Muscle of arm (tissue), 12 donors: ENCODE data around the gene HOXD13. TPM values are rescaled to one million over a fixed set of nuclear protein-coding genes. Genes with fewer than 3 reads are reported as not detected.

Source experiments
- DNase-seq: peaks from one replicate; pipeline ENCODE4 v3.0.0-alpha.2; 2013
- polyA plus RNA-seq, 12 donors: library from polyadenylated mRNA; unstranded; fragments of 120-200 nt; gene quantifications; one replicate each; pipeline ENCODE4 v1.2.1, GENCODE V29; 2013; ENCODE audit not compliant: insufficient read length in 12 of 12

Gene HOXD13
- polyA plus RNA-seq, 12 donors: 0.30 to 2.5 (median 0.63) TPM; not detected in 7

DNA sequence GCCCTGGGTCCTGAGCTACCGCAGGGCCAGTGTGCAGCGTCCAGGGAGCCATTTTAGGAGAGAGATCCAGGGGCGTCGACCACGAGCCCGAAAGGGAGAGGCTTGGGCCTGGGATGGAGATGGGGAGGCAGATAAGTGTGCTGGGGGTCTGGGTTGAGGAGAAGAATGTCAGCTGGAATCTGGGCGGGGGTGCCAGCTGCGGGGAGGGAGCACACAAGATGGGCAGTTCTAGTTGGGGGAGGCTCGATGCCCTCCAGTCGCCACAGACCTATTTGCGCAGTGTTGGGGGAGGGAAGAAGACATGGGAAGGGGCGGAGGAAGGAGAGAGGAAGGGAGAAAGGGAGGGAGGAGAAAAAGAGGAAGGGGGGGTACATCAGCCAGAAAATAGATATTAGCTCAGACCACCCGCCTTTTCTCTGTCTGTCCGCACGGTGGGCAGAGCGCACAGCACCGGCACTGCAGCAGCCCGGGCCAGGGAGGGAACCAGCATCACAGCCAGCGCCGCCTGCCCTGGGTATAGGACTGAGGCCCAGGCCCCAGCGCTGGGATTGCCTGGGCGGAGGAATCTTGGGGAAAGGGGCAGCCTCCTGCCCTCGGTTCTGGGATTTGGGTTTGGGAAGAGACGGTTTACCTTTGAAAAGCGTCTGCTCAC, 12.7 kb downstream of the HOXD13 start:
- DNase-seq: no peak

DNA sequence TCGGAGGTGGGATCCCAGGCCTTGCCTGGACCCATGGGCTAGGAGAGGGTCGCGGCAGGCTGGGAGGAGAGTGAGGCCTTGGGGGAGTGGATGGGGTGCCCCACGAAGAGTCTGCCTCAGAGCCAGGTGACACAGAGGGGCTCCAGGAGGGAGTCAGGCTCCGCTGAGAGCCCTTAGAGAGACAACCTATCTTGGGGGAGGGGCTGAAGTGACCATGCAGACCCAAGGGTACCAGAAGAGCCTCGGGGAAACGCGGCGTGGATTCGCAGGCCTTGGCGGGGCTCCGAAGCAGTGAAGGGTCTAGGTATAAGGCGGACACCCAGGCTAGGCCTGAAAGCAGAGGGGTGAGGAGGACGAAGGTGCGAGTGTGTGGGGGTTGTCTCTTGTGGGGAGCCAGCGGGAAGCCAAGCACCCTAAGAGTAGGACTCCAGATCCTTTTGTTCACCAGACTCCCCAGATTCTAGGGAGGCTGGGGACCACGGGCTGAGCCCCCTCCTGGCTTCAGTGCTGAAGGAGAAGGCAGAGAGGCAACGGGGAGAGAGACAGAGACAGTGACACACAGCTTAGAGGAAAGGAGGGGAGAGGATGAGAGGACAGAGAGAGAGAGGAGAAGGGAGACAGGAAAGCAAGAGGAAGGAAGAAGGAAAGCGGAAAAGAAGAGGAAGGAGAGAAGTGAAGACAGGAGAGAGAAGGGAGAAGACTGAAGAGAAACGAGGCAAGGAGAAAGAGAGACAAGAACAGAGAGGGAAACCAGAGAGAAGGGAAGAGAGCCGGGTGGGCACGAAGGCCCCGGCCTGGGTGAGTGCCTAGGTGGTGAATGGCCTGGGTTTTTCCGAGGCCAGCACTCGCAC, 13.4 kb downstream of the HOXD13 start:
- no peak for DNase-seq

DNA sequence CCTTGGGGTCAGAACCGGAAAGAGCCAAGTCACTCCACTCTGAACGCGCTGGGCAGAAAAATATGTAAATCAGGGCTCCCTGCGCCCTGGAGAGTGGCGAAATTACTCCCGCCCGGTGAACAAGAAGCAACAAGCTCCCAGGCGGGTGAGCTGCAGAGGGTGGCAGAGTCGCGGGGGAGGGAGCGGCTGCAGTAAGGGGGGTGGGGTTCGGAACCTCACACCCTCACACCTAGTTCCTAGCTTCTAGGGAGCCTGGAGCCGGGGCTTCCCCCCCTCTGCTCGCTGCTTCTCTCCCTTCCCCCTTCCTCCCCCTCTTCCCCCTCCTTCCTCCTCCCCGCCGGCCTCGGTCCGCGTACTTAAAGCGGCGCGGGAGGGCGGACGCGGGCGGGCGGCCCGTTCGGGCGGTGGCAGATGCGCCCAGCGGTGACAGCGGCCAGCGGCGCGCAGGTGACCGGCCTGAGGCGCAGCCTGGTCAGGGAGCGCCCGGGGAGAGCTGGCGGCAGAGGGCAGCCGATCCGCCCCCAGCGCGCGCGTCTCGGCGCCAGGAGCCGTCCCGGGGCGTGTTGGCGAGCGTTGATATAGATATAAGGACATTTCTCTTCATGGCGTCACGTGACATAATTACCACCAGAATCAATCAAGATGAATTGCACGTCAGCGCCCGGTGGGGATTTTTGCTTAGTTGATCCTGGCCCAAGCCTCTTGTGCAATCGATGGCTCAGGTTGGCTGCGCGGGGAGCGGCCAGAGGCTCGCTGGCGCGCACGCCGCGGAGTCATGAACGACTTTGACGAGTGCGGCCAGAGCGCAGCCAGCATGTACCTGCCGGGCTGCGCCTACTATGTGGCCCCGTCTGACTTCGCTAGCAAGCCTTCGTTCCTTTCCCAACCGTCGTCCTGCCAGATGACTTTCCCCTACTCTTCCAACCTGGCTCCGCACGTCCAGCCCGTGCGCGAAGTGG, 14.3 kb downstream of the HOXD13 start, which contains the start of gene HOXD11:
HOXD11 (plus strand) TSS at position 700 of the 959 bp plus-strand sequence; CDS start at position 776, 76 bp downstream.
- no peak for DNase-seq

DNA sequence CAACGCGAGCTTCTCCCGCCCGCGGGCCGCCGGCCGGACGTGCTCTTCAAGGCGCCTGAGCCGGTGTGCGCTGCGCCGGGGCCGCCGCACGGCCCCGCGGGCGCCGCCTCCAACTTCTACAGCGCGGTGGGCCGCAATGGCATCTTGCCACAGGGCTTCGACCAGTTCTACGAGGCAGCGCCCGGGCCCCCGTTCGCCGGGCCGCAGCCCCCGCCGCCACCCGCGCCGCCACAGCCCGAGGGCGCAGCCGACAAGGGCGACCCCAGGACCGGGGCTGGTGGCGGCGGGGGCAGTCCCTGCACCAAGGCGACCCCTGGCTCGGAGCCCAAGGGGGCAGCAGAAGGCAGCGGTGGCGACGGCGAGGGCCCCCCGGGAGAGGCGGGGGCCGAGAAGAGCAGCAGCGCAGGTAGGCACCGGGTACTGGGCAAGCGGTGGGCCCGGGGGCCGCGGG, 15.2 kb downstream of the HOXD13 start:
- DNase-seq: no peak

DNA sequence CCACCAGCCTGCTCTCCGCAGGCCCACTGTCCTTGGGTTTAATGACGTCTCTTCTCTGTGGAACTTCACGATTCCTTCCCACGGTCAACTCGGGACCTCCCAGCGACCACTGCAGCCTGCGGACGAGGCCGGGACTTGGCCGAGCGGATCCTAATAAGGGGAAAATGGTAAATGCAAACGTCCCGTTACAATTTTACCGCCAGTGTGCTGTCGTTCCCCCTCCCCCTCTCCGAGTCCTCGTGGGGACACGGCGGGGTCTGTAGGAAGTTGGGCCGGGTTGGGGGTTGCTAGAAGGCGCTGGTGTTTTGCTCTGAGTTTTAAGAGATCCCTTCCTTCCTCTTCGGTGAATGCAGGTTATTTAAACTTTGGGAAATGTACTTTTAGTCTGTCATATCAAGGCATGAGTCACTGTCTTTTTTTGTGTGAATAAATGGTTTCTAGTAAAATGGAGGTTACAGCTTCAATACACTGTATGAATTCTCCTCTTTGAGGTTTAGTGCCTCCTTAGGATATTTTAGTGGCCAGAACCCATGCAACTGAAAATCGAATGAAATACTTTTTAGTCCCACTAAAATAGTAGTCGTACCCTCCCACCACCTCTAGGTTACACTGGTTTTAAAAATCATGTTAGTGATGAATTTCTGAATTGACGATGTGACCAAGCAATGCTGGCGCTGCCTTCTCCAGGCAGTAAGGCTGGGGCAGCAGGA, 16.8 kb downstream of the HOXD13 start:
- DNase-seq: no peak

DNA sequence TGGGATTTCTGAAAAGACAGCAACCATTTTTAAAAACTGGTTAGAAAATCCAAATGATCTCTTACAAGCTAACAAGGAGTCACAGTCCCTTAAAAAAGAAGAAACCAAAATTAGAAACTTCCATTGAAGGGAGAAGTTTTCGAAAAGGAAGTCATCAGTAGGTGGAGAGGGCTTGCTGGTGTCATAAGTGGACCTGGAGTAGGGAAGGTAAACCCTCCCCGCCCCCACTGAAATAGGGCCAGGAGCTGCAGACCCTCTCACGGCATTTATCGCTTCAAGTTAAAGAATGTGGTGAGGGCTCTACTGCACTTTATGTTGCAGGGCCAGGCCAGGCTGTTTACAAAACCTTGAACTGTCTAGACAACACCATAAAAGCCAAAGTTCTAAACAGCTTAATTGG, 17.4 kb downstream of the HOXD13 start:
- no peak for DNase-seq

DNA sequence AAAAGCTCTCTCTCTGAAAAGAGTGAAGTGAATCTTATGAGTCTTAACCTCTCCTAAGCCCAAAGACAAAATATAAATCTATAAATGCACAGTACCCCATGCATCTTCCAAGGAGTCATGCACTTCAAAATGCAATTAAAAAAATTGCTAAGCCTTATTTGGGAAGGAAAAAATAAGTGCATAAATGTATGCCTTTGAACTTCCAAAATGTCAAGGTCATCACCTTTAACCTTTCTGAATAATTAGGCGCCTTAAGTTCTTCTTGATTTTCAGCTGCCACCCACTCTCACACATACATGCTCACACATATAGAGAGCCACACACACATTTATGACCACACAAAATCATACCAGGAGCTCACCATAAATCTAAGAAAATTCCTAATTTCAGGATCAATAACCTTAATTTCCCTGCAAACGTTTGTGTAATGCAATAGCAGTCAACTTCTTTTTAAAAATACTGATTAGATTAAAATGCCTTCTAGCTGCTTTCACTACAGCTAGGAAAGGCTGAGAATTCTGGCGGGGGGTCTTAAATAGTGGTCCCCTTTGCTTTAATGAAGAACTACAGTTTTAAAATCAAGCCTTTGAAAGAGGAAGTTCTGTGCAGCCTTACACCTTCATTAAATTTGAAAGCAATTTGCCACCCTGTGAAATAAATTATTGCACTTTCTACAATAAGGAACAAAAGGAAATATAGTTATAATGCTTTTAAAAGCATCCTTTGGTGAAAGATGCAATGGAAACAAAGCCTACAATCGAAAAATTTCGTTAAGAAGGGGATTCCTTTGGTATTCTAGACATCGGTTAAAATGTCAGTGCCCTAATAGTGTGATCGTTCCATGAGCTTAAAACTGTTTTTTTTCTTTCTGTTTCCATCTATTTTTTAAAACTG, 18.1 kb downstream of the HOXD13 start:
- no peak for DNase-seq

DNA sequence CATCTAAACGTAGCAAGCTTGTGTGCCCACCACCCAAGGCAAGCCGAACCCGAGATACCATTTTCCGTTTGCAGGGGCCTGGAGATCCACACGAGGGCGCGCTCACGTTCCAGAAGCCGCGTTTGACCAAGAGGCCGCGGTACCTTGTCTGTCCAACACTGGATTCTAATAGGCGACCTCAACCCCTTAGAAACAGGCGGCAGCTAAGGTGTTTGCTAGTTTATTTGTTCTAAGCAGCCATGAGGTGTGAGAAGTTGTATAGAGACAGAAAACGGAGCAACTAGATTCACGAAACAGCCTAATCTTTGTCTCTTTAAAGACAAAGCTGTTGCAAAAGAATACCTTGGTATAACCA, 18.8 kb downstream of the HOXD13 start:
- DNase-seq: peak; percentile 81

DNA sequence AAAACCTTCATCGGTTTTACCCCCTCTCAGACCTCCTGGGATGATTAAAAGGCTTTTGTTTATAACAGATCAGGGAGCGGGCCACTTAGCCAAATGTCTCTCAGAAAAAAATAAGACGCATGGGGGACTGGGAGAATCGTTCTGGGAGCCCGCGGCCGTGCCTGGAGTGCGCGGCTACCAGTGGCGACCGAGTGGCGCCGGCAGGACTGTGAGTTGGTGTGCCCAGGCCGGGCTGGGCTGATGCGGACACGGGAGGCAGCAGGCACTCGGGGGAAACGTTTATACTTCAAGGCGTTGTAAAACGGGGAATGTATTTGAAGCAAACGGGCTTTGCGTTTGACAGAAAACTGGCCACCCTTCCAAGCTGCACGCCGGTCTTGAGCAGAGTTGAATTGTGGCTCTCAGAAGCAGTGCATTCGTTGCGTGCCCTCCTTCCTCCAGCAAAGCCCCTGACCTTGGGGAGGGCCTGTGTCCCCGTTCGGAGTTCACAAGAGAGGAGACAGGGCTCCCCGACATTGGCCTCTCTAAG, 19.4 kb downstream of the HOXD13 start:
- no peak for DNase-seq

DNA sequence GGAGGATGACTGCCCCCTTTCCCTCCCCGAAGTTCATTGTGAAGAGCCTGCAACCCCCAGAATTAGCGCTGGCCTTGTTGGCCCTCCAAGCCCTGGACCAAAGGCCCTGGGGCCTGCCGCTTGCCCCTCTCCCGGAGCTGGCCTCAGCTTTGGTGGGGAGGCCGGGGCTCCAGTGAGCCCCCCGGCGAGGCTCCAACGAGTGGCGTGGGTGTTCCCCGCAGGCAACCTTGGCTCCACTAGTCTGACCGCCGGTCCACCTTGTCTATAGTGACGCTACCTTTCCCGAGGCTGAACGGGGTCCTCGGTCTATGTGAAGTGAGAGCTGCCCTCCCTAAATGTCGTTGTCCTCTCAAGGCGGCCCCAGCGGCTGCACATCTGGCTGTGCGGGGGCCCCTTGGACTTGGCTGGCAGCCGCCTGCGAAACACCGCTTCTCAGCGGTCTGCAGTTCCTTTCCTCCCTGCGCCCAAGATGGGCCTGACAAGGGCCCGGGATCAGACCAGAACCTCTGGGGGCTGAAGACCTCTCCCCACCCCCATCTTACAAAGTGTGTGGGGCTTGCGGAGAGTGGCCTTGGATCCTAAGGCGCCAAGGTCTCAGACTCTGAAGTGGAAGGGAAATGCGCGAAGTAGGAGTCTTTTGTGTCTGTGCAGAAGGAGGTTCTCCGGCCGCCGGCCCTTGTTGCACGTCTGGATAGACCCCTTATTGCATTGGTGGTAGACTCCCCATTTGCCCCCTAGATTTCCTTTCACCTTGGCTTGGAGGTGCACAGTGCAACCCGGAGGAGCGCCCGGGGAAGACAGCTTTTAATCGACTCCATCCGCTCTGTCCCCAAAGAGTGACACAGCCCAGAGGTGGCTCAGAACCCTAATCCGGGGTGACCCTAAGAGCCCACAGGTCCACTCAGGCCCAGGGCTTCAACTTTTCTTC, 20.1 kb downstream of the HOXD13 start:
- DNase-seq: no peak

DNA sequence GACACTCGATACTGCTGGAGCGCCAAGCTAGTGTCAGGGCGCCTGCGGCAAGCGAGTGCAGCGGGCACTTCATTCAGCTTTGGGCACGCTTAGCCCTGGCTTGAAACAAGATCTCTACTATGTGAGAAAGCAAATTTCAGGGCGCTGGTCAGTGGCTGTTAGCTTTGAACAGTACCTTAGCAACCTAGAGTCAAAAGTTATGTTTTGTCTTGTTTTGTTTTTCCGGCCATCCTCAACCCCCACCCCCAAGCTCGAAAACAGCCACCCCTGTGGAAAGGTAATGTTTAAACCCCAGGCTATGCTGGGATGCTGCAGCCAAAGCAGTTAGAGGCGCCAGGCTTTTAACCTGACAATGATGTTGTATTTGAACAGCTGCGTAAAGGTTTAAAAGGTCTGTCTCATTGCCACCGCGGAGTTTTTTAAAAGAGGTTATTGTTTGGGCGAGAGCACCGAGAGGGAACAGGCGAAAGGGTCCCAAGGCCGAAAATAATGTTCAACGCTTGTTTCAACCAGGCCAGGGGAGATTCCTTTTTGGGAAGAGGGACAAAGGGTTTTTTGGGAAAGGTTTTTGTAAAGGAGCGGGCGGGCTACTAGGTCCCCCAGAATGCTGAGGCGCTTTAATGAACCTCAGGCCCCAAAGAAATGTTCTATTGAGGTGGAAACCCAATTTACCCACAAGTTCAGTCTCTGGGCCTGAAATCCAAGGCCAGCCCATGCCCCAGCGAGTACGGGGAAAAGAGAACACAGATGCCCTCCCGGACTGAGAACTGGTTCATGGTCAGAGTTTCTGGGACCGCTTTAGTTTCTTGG, 21.8 kb downstream of the HOXD13 start:
- no peak for DNase-seq

DNA sequence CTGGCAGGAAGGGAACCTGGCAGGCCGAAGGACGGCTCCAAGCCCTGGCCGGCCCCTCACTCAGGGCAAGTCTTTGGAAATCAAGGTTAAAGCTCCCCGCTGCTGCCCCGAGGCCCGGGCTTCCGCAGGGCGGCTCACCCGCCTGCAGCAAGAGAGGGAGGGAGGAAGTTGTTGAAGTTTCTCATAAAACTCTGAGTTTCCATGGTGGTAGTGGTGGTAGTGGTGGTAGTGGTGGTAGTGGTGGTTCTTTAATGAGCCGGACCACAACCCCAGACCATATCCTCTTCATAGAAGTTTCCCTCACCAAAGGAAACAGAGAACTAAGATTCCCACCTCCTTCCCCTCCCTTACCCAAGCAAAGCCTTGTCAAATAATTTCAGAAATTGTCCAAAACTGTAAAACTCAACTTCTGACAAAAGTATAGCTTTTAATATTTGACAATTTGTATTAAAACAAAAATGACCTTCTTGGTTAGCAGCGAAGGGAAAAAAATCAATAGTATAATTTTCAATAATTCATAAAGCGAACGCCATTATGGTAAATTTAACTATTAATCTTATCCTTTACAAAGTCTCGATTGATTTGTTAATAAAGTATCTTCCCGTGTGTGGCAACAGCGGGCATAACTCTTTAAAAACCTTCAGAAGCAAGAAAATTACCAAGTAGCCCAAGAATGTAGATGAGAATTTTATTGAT, 22.6 kb downstream of the HOXD13 start:
- no peak for DNase-seq

DNA sequence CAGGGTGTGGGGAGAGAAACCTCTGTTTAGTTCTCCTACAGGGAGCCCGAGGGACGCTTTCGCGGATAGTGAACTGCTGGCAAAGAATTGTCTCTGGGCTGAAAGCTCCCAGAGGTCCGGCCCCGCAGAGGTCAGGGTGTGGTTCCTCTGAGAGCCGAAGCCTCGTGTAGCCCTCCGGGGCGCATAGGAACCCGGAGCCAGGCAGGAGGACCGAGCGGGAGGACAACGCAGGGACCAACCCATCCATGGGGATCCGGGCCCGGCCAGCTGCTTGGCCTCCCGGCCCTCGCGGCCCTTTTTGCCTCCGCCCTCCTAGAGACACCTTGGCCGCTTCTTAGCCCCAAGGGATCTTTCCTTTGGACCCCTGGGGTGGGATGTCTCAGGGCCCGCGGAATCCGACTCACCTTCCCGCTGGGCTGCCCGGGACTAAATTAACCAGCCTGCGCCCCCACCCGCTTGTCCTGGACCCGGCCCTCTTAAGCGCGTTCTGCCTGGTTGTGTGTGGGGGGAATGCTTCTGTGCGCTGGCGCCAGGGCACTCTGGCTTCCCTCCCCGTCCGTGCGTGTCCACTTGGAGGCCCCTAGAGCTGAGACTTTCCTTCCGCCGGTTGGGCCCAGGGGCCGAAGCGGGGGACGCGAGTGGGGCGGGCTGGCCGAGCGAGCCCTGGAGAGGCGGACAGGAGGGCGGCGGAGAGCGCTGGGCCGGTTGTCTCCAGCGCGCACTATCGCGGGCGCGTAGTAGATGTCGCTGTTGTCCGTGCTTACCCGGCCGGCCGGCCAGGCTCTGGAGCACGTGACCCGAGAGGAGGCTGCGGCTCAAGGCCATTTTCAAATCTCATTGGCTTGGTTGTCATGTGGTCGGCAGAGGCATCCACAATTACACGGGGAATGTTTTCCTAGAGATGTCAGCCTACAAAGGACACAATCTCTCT, 23.6 kb downstream of the HOXD13 start, which contains the start of gene HOXD10:
HOXD10 (plus strand) TSS at position 896 of the 931 bp plus-strand sequence. CDS start 56 bp downstream, outside the sequence.
- DNase-seq: peak; percentile 86

DNA sequence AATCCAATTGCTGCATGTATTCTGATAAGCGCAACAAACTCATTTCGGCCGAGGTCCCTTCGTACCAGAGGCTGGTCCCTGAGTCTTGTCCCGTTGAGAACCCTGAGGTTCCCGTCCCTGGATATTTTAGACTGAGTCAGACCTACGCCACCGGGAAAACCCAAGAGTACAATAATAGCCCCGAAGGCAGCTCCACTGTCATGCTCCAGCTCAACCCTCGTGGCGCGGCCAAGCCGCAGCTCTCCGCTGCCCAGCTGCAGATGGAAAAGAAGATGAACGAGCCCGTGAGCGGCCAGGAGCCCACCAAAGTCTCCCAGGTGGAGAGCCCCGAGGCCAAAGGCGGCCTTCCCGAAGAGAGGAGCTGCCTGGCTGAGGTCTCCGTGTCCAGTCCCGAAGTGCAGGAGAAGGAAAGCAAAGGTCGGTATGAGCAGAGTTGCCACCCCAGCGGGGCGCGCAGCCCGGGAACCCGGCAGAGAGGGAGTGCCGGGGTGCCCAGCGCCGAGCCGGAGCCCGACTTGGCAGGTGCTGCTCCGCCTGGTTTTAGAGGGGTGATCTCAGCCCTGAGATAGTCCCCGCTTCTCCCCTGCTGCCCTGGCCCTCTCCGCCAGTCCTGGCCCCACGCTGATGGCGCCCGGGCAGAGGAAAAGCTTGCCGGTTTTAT, 24.8 kb downstream of the HOXD13 start:
- DNase-seq: no peak

DNA sequence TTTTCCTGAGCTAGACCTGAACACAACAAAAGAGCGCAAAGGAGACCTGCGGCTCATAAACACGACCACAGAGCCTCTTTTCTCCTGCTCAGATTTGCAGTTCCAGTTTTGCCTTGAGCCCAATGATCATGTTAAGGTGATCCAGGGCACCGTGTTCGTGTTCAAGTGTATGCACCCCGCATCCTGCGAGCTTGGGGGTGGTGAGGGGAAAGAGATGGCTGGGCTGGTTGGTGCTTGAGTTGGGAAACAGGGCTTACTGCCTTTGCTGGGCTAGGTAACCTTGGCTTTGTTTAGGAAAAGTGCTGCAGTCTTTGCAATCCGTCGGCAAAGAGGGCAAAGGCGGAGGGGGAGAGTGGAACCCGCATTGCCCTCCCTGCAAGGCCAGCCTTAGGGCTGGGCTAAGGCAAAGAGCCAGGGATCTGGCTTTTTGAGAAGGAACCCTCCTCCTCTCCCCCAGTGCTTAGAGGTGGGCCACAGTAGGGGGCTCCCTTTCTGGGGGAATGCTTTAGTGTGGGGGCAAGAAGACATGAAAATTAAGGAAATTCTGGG, 25.4 kb downstream of the HOXD13 start:
- DNase-seq: no peak
